ENCODE results near the gene GMPPB.

GMPPB gene

GRCh38 chr3:49680493-49681231 is 43.1 kb downstream of the GMPPB start:
- DNase-seq = no peak
- in situ Hi-C loops (cut with MboI; ENCODE audit: low pct_unique_long_range_greater_than_20kb, low sequenced_read_pairs) = no loop called here

GRCh38 chr3:49675912-49676311 is 47.8 kb downstream of the GMPPB start:
- in situ Hi-C loops (cut with MboI; ENCODE audit: low pct_unique_long_range_greater_than_20kb, low sequenced_read_pairs) = loop anchor here (10.0 kb wide), 1 partner anchor 131 kb away; no protein-coding TSS in a partner anchor
- DNase-seq = no peak

- in situ Hi-C loops (cut with MboI; ENCODE audit: low pct_unique_long_range_greater_than_20kb, low sequenced_read_pairs) = loop anchor here (10.0 kb wide), 1 partner anchor 130 kb away; no protein-coding TSS in a partner anchor
These were observed 49.2 kb downstream of the GMPPB start for GRCh38 chr3:49674497-49674983.

GRCh38 chr3:49673715-49674496 is 49.8 kb downstream of the GMPPB start, which contains the start of gene APEH:
Gene APEH (plus strand): TSS chr3:49674351. CDS start chr3:49674402, 51 bp downstream.
- in situ Hi-C loops (cut with MboI; ENCODE audit: low pct_unique_long_range_greater_than_20kb, low sequenced_read_pairs) = loop anchor here (10.0 kb wide), 1 partner anchor 129 kb away; no protein-coding TSS in a partner anchor
- DNase-seq = peak; percentile 99

More at GRCh38 chr3:49674497-49674983, 49.2 kb downstream of the GMPPB start:
- no peak for DNase-seq

- peak; percentile 44 for DNase-seq
- in situ Hi-C loops (cut with MboI; ENCODE audit: low pct_unique_long_range_greater_than_20kb, low sequenced_read_pairs) = loop anchor here (10.0 kb wide), 1 partner anchor 128 kb away; no protein-coding TSS in a partner anchor
These were observed 50.5 kb downstream of the GMPPB start for GRCh38 chr3:49673121-49673714.

- DNase-seq = peak; percentile 92
- in situ Hi-C loops (cut with MboI; ENCODE audit: low pct_unique_long_range_greater_than_20kb, low sequenced_read_pairs) = loop anchor here (10.0 kb wide), 1 partner anchor 127 kb away; no protein-coding TSS in a partner anchor
These were observed 52.2 kb downstream of the GMPPB start for GRCh38 chr3:49671291-49672288.

- in situ Hi-C loops (cut with MboI; ENCODE audit: low pct_unique_long_range_greater_than_20kb, low sequenced_read_pairs) = loop anchor here (10.0 kb wide), 1 partner anchor 126 kb away; no protein-coding TSS in a partner anchor
These were observed 52.8 kb downstream of the GMPPB start for GRCh38 chr3:49670940-49671290.

More at GRCh38 chr3:49670940-49671290, 52.8 kb downstream of the GMPPB start:
- DNase-seq = no peak
